NCI-H774 (cell line): ENCODE data around the gene MARVELD2.
A peak's percentile ranks its signal among the peaks of the same experiment; 100 is the strongest.
"Not testable (repeated sequence)": the region's sequence is repeated elsewhere in the genome, so short reads cannot be mapped to it uniquely, and the experiment has no call there.

Experiments used
- DNase-seq: peaks from one replicate; lab custom pipeline; 2025; lab: John Stamatoyannopoulos, UW

MARVELD2 gene

DNA sequence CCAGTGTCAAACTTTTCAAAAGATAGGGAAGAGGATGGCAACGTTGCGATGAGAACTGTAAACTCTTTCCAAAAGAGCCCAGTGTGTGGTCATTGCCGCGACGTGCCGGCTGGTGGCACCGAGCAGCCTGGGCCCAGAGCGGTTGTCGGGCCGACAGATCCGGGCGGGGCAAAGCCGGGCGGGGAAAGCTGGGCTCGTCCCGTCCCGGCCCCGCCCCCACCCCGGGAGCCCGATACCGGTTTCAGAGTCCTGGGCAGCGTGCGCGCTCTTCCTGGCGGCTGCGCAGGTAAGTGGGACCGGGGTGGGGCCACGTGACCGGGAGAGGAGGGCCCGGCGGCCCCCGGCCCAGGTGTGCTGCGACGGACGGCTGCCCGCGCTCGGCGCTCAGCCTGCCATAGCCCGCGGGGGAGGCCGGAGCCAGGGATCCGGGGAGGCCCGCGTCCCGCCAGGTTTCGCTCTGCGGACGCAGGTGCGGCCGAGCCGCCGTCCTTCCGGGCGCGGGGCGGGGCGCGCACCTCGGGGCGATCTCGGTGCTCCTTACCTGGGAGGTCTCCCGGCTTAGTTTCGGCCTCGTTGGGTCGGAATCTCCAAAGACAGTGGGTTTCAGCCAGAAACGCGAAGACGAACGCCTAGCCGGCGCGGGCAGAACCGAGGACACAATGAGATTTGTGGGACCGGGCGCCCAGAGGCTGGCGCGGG, at the start of gene MARVELD2:
Gene MARVELD2, plus strand, starts transcription at position 232 of the 699 bp plus-strand sequence. CDS start 4,270 bp downstream, outside the sequence.
- peak; percentile 92 for DNase-seq

- no peak for DNase-seq
Observed at GRCh38 chr5:69367697-69368279, 47.1 kb upstream of the MARVELD2 start.

GRCh38 chr5:69368458-69369339, 46.2 kb upstream of the MARVELD2 start:
- DNase-seq: no peak

DNA sequence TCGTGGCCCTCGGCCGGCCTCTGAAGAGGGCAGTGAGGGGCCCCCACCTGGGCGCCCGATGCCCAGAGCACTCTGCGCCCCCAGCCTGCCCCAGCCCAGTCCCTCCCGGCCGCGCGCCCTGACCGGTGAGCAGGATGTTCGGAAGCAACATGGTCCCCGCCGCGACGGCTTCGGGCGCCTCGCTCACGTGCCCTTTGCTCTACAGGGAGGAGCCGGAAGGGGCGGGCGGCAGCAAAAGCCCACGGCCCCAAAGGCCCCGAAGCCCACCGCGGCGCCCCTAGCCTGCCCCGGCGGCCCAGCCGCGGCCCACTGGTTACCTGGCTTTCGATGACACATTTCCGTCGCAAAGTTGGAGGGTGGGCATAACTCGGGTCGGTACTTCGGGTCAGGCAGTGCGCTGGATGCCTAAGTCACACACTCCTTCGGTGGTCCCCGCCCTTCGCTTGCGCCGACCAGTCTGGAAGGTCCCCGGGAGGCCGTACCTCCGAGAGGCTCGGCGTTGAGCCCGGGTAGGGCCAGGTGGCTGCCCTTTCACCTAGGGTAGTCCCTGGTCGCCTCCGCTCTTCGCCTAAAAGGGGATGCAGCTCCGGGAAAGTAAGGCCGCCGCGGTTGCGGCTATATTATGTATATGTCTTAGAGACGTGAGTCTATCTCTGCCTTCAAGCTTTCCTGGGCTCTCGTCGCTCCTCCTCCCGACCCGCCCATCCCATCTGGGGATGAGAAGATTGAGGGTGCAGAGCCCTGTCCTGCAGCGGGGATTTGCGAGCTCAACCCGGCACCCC, 45.4 kb upstream of the MARVELD2 start, which contains the start of the genes AK6, RAD17 and TAF9:
Gene AK6, minus strand, starts transcription at position 181 of the 782 bp plus-strand sequence. Its CDS starts 30 bp downstream, at position 151.
Gene RAD17, plus strand, starts transcription at position 479 of the 782 bp plus-strand sequence. CDS start 2,391 bp downstream, outside the sequence.
Gene TAF9, minus strand, starts transcription at position 181 of the 782 bp plus-strand sequence. CDS start 3,783 bp downstream, outside the sequence.
- peak; percentile 91 for DNase-seq

- not testable (repeated sequence) for DNase-seq
Observed at GRCh38 chr5:69370335-69370734, 44.6 kb upstream of the MARVELD2 start.

- DNase-seq: no peak
Observed at GRCh38 chr5:69372394-69372793, 42.5 kb upstream of the MARVELD2 start.

GRCh38 chr5:69374911-69375446, 39.9 kb upstream of the MARVELD2 start:
- no peak for DNase-seq

DNA sequence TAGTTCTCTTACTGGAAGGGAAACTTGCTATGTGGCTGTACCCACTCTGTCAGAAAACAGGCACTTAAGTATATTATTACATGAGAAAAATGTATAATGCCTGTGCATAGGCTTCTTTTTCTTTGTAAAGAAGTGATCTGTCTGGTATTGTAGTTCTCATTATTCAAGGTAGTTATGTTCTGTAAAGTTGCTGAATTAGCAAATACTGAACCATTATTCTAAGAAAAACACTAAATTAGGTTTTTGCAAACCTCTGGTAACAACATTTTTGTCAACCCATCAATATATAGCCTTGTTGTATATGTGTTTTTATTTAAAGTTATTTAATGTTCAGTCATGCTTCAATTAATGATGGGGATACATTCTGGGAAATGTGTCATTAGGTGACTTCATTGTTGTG, 36.5 kb upstream of the MARVELD2 start:
- no peak for DNase-seq

- DNase-seq: no peak
Observed at GRCh38 chr5:69404659-69405330, 10.1 kb upstream of the MARVELD2 start.

DNA sequence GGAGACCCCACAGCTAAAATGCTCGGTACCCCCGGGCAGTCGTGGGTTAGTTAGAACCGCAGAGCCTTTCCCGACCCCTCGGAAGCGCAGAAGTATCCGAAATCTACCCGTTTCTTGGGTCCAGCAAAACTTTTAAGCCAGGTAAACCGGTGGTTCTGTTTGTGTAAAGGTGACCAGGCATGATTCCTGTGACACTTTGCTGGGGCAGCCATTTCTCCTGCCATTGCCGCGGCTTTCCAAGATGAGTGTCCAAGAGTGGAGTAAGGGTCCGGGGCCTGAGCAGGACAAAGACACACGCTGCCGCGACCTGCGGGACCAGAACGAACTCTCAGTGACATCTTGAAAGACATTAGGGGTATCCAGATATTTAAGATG, 655 bp downstream of the MARVELD2 start:
- peak; percentile 10 for DNase-seq

- no peak for DNase-seq
Observed at GRCh38 chr5:69416180-69416579, 1.3 kb downstream of the MARVELD2 start.

DNA sequence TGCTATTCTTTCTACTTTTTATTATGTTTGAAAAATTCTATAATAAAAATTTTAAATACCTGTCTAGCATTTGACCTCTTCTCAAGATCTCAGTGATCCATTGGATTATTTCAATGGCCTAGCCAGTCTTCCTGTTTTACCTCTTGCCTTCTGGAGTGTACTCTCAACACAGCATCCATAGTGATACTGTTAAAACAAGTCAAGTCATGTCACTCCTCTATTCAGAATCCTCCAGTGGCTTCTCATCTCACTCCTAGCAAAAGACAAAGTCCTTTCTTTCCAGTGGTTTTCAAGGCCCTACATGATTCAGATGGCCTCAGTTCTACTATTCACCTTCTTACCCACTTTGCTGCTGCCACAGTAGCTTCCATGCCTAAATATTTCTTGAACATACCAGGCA, 1.8 kb downstream of the MARVELD2 start:
- DNase-seq: no peak

DNA sequence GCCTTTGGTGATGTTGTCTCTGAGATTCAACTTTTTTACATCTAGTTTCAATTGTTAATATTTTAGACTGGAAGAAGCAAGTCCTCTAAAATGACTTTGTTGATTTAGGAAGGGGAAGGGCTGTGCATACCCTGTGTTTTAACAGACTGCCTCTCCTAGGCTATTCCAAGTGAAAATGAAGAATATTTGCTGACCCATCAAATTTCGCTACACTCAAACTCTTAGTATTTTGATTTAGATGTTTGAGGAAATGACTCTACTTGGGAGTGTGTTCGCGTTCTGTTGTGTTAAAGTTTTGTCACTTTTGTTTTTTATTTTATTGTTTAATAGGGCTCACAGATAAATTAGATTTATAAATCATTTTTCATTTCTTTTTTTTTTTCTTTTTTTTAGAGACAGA, 3.6 kb downstream of the MARVELD2 start:
- no peak for DNase-seq

DNA sequence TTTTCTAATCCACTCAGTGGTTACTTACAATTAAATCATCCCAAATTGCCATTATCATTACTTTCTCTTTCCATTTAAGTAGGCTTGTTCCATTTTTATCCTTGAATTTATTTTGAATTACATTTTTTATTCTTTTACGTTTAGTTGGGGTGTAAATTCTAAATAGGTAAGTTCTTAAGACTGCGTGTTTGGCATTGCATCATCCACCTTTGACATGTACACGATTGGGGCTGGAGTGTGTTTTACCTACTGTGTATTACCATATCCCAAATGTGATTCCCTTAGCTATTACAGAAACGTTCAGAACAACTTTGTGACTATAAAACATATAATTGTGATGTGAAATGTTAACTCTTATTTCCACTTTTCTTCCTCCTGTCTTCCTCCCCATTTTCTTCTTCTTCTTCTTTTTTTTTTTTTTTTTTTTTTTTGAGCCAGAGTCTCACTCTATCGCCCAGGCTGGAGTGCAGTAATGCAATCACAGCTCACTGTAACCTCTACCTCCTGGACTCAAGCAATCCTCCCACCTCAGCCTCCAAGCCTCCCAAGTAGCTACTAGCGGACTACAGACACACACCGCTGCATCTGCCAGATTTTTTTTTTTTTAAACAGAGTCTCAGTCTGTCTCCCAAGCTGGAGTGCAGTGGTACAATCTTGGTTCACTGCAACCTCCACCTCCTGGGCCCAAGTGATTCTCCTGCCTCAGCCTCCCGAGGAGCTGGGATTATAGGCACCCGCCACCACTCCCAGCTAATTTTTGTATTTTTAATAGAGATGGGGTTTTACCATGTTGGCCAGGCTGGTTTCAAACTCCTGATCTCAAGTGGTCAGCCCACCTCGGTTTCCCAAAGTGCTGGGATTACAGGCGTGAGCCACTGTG, 16.7 kb downstream of the MARVELD2 start:
- no peak for DNase-seq

DNA sequence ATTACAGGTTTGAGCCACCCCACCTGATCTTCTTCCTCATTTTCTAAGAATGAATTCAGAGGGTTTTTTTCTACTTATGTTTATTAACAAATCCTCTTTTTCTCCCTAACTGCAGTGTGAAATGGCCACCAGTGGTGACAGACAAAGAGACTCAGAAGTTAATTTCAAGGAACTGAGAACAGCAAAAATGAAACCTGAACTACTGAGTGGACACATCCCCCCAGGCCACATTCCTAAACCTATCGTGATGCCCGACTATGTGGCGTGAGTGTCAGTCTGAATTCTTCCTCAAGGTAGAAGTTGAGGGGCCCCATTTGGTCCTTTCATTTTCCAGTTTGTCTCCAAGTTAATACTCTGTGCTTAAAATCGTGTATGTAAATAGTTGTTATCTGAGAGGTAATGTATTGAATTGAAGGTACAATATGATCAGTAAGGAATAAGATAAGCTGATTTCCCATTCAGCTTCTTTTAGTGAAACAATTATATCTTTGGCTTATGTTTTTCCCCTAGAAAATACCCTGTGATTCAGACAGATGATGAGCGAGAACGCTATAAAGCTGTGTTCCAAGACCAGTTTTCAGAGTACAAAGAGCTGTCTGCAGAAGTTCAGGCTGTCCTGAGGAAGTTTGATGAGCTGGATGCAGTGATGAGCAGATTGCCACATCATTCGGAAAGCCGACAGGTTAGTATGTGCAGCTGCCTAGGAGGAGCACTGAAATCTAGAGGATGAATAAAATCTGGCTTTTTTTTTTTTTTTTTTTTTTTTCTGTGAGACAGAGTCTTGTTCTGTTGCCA, 17.7 kb downstream of the MARVELD2 start:
- no peak for DNase-seq

DNA sequence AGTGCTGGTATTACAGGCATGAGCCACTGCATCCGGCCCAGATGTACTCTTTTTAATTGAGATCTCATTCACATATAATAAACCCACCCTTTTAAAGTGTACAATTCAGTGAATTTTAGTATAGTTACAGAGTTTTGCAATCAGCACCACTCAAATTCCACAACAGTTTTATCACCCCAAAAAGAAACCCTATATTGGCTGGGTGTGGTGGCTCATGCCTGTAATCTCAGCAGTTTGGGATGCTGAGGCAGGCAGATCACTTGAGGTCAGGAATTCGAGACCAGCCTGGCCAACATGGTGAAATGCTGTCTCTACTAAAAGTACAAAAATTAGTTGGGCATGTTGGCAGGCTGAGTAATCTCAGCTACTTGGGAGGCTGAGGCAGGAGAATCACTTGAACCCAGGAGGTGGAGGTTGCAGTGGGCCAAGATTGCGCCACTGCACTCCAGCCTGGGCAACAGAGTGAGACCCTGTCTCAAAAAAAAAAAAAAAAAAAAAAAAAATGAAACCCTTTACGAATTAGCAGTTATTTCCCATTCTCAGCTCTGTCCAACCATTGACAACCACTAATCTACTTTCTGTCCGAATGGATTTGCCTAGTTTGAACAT, 20.5 kb downstream of the MARVELD2 start:
- DNase-seq: not testable (repeated sequence)

- DNase-seq: no peak
Observed at GRCh38 chr5:69444127-69444754, 29.3 kb downstream of the MARVELD2 start.

- DNase-seq: no peak
Observed at GRCh38 chr5:69449511-69449910, 34.6 kb downstream of the MARVELD2 start.
